Endothelial cell of umbilical vein (primary cell): Measurements from ENCODE around the gene SFXN2. TPM values are rescaled to one million over a fixed set of nuclear protein-coding genes. Genes with fewer than 3 reads are reported as not detected.

Source experiments
- BruUV-seq: library from RNA; stranded (reverse); fragments of 400-500 nt; replicated peaks from 2 replicates; lab custom pipeline; 2021; lab: Mats Ljungman, UMichigan
- CTCF ChIA-PET: fragments of 300-600, 350-600 bp; sonication (Branson Sonifier 250); formaldehyde crosslinking; loops from one replicate; lab custom pipeline; 2021; ENCODE audit warnings: antibody characterized with exemption, inconsistent platforms; lab: Charles Lee
- POLR2A ChIA-PET: fragments of 300-600, 350-600 bp; sonication (Branson Sonifier 250); formaldehyde crosslinking; loops from one replicate; lab custom pipeline; 2021; ENCODE audit warnings: antibody characterized with exemption, inconsistent platforms; lab: Charles Lee
- DNase-seq: peaks from one replicate; pipeline ENCODE4 v3.0.0-alpha.2; 2011; ENCODE audit warnings: low read depth, low spot score
- FAIRE-seq: peaks from 2 replicates; lab custom pipeline; 2011; peaks lifted over from hg19 to GRCh38; lab: Jason Lieb, UNC
- H2AFZ ChIP-seq: 2 replicates; pipeline ENCODE4 v1.6.0; 2012; ENCODE audit warnings: low read depth, low read length, control low read depth, inconsistent platforms
- H3K27ac ChIP-seq: 2 replicates; pipeline ENCODE4 v1.5.1; 2011; ENCODE audit warnings: low read depth, mild to moderate bottlenecking, control low read depth, low read length, moderate library complexity; ENCODE audit not compliant: insufficient read depth
- H3K27me3 ChIP-seq, 2 experiments: 2 replicates each; pipeline versions ENCODE4 v1.6.0 to v1.6.1; 2011; ENCODE audit warnings: low read length in 2 of 2, mixed read lengths in 1 of 2; ENCODE audit not compliant: control insufficient read depth in 2 of 2, insufficient read depth in 2 of 2
- H3K36me3 ChIP-seq, 2 experiments: 2 replicates in 1 of 2; 3 replicates in 1 of 2; pipeline ENCODE4 v1.5.1; 2011; ENCODE audit warnings: low read length in 2 of 2, mild to moderate bottlenecking in 1 of 2, moderate library complexity in 1 of 2; ENCODE audit not compliant: control insufficient read depth in 2 of 2, insufficient read depth in 2 of 2; ENCODE audit errors: extremely low read depth in 1 of 2
- H3K4me1 ChIP-seq: 3 replicates; pipeline ENCODE4 v1.5.1; 2011; ENCODE audit warnings: mild to moderate bottlenecking, low read length; ENCODE audit not compliant: control insufficient read depth, insufficient read depth; ENCODE audit errors: extremely low read depth
- H3K4me2 ChIP-seq: 2 replicates; pipeline ENCODE4 v1.6.1; 2011; ENCODE audit warnings: low read length, control low read depth, mixed read lengths; ENCODE audit not compliant: insufficient read depth
- H3K4me3 ChIP-seq, 3 experiments: fragments of 200-600 bp in 1 of 3; sonication (generic), shearing (Covaris generic) in 1 of 3; replicated peaks in 1 of 3; 2 replicates each; pipeline ENCODE4 v1.5.1; 2011 to 2016; ENCODE audit warnings: control low read depth in 3 of 3, low read length in 3 of 3, mild to moderate bottlenecking in 2 of 3, inconsistent platforms in 1 of 3, low read depth in 1 of 3, moderate library complexity in 1 of 3; ENCODE audit not compliant: insufficient read depth in 1 of 3
- H3K79me2 ChIP-seq: 2 replicates; pipeline ENCODE4 v1.6.0; 2012; ENCODE audit warnings: low read length, inconsistent platforms; ENCODE audit not compliant: control insufficient read depth, insufficient read depth
- H3K9ac ChIP-seq: replicated peaks from 2 replicates; pipeline ENCODE3; 2011; ENCODE audit warnings: low read length, control low read depth; ENCODE audit not compliant: insufficient read depth; ENCODE audit errors: extremely low read depth
- H3K9me1 ChIP-seq: replicated peaks from 3 replicates; pipeline ENCODE4 v1.6.0; 2011; ENCODE audit warnings: mild to moderate bottlenecking, low read length; ENCODE audit not compliant: control insufficient read depth, insufficient read depth; ENCODE audit errors: extremely low read depth
- H3K9me3 ChIP-seq: replicated peaks from 2 replicates; pipeline ENCODE4 v1.5.1; 2012; ENCODE audit warnings: low read length, inconsistent platforms; ENCODE audit not compliant: control insufficient read depth, insufficient read depth
- H4K20me1 ChIP-seq: replicated peaks from 2 replicates; pipeline ENCODE3; 2011; ENCODE audit warnings: mild to moderate bottlenecking, low read length; ENCODE audit not compliant: control insufficient read depth, insufficient read depth; ENCODE audit errors: extremely low read depth
- EZH2 ChIP-seq: IDR thresholded peaks from 2 replicates; pipeline ENCODE4 v1.6.1; 2012; ENCODE audit warnings: borderline replicate concordance, low read depth, mild to moderate bottlenecking, moderate library complexity, low read length, inconsistent platforms; ENCODE audit not compliant: severe bottlenecking
- FOS ChIP-seq: IDR thresholded peaks from 2 replicates; pipeline ENCODE4 v1.6.1; 2011; ENCODE audit warnings: mild to moderate bottlenecking, low read length, moderate library complexity, borderline replicate concordance; ENCODE audit not compliant: insufficient read depth
- GATA2 ChIP-seq: IDR thresholded peaks from 2 replicates; pipeline ENCODE4 v1.7.0; 2011; ENCODE audit warnings: low read depth, mild to moderate bottlenecking, moderate library complexity, mixed read lengths, low read length; ENCODE audit not compliant: insufficient read length, insufficient read depth
- JUN ChIP-seq: IDR thresholded peaks from 2 replicates; pipeline ENCODE4 v1.6.1; 2011; ENCODE audit warnings: borderline replicate concordance, low read depth; ENCODE audit not compliant: insufficient read length, insufficient read depth
- MYC ChIP-seq: IDR thresholded peaks from one replicate; pipeline ENCODE4 v1.6.1; 2011; ENCODE audit warnings: mild to moderate bottlenecking, low read depth, low read length
- POLR2A ChIP-seq: IDR thresholded peaks from 2 replicates; pipeline ENCODE4 v1.6.1; 2012; ENCODE audit warnings: low read depth, mild to moderate bottlenecking, control low read depth, low read length
- POLR2AphosphoS5 ChIP-seq: IDR thresholded peaks from 2 replicates; pipeline ENCODE4 v1.6.1; 2012; ENCODE audit warnings: low read depth, mild to moderate bottlenecking, control low read depth, low read length, moderate library complexity; ENCODE audit not compliant: insufficient read depth
- dilution Hi-C: fragments of 300-500 bp; cut with MboI; formaldehyde crosslinking; loops from one replicate; pipeline ENCODE4 v1.15.0; 2019; ENCODE audit warnings: low sequenced_read_pairs; ENCODE audit not compliant: extremely low pct_ligation_motif_present
- intact Hi-C: fragments of 100-400 bp; cut with micrococcal nuclease; formaldehyde crosslinking; loops from one replicate; pipeline ENCODE4 v1.10.0; 2022
- polyA plus RNA-seq, 4 experiments: library from polyadenylated mRNA; depleted of rRNA in 3 of 4; stranded (reverse) in 3 of 4; unstranded in 1 of 4; fragments of >200 nt; gene quantifications; 2 replicates each; pipeline versions ENCODE4 v1.2.1 to v1.2.3, GENCODE V29; 2011 to 2012; ENCODE audit warnings: missing spikeins in 1 of 4
- total RNA-seq: library from RNA; stranded (reverse); gene quantifications from 2 replicates; pipeline ENCODE4 v1.2.3, GENCODE V29; 2021
- TF ChIP-seq, protein P1 (sequence below), 2 donors: IDR thresholded peaks; 1 replicate in 1 of 2; 2 replicates in 1 of 2; pipeline ENCODE4 v1.5.1; 2011; ENCODE audit warnings: low read length in 2 of 2, mild to moderate bottlenecking in 2 of 2, moderate library complexity in 2 of 2, control low read depth in 1 of 2, inconsistent platforms in 1 of 2, low read depth in 1 of 2; ENCODE audit not compliant: insufficient read depth in 1 of 2; ENCODE audit errors: extremely low read depth in 1 of 2
- TF ChIP-seq, protein P2 (sequence below): IDR thresholded peaks from 2 replicates; pipeline ENCODE4 v1.6.1; 2011; ENCODE audit not compliant: insufficient read depth, insufficient read length

The SFXN2 gene
- total and polyA plus RNA-seq, 2 donors (not counting 3 experiments of a cell fraction or from before 2014, with no cell fraction given) = 9.8 to 17.0 TPM

DNA sequence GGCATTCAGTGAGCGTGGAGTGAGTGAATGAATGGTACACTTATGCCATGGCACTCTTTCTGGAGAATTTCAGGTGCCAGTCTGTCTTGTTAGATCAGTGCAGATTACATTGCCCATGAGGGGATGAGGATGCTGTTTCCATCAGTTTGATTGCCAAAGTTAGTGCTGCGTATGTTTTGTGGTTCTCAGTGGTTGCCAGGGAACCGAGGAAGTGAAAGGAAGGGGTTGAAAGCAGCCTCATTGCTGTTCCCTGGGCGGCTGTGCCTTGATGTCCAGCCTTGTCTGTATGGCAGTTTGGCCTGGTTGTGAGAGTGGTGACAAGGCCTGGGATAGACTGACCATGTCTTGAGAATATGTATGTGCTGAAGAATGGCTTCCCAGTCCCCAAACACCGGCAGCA lies 59.5 kb downstream of the SFXN2 start:
- no TSS peak for BruUV-seq
- DNase-seq (peak; percentile 71), FAIRE-seq (peak; percentile 42)
- Histone ChIP-seq H3K27ac (peak overlapping the region; percentile 98), H3K4me2 (no peak overlapping the region), H4K20me1 (no peaks in the 10 kb centered on the region), H2AFZ (no peak overlapping the region), H3K9me3 (no peaks in the 10 kb centered on the region), H3K9me1 (no peaks in the 10 kb centered on the region), H3K79me2 (peaks cover 21% of the 10 kb centered on the region), H3K4me1 (peaks cover 52% of the 10 kb centered on the region), H3K27me3 (no peaks in the 10 kb centered on the region), H3K36me3 (no peaks in the 10 kb centered on the region), H3K4me3 (no peak overlapping the region), H3K9ac (no peak overlapping the region)
- CTCF ChIA-PET = interaction anchor here (0.8 to 3.9 kb wide), 5 partner anchors 20 to 290 kb away, joined by 3 to 44 read pairs (median 3); no protein-coding TSS in a partner anchor
- TF ChIP-seq POLR2AphosphoS5 (no peak), JUN (no peak), FOS (no peak), MYC (no peak), EZH2 (no peak), GATA2 (no peak), POLR2A (no peak)
- TF ChIP-seq, protein P1, sequence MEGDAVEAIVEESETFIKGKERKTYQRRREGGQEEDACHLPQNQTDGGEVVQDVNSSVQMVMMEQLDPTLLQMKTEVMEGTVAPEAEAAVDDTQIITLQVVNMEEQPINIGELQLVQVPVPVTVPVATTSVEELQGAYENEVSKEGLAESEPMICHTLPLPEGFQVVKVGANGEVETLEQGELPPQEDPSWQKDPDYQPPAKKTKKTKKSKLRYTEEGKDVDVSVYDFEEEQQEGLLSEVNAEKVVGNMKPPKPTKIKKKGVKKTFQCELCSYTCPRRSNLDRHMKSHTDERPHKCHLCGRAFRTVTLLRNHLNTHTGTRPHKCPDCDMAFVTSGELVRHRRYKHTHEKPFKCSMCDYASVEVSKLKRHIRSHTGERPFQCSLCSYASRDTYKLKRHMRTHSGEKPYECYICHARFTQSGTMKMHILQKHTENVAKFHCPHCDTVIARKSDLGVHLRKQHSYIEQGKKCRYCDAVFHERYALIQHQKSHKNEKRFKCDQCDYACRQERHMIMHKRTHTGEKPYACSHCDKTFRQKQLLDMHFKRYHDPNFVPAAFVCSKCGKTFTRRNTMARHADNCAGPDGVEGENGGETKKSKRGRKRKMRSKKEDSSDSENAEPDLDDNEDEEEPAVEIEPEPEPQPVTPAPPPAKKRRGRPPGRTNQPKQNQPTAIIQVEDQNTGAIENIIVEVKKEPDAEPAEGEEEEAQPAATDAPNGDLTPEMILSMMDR (IDR thresholded peaks at IDR 0.05; ENCODE audit: extremely low read depth in 1 of 2, insufficient read depth in 1 of 2, low read depth in 1 of 2, low read length in 2 of 2) = no peak
- TF ChIP-seq, protein P2, sequence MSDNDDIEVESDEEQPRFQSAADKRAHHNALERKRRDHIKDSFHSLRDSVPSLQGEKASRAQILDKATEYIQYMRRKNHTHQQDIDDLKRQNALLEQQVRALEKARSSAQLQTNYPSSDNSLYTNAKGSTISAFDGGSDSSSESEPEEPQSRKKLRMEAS = no peak
- intact Hi-C loops (no loop called here), dilution Hi-C loops (no loop called here)
- POLR2A ChIA-PET = no interaction called here
